OCI-LY7 (cell line): ENCODE results near the gene VPS13C.

Experiments
- CTCF ChIP-seq: fragments of 200-600 bp; sonication (generic); conservative IDR thresholded peaks from 2 replicates; pipeline ENCODE4 v1.5.1; 2014; ENCODE audit warnings: mild to moderate bottlenecking, antibody characterized with exemption, low read length, moderate library complexity, mixed read lengths
- EZH2phosphoT487 ChIP-seq: fragments of 200-600 bp; sonication (generic); IDR thresholded peaks from 2 replicates; pipeline ENCODE4 v1.6.1; 2018; ENCODE audit warnings: low read depth, borderline replicate concordance, mild to moderate bottlenecking, mixed run types, antibody characterized with exemption, low read length, moderate library complexity, mixed read lengths

GRCh38 chr15:61834076-61834697 lies 226.1 kb downstream of the VPS13C start:
- TF ChIP-seq CTCF: peak; percentile 96
- TF ChIP-seq EZH2phosphoT487: no peak
